ENCODE measurements around the gene HOXD11. TPM values are rescaled to one million over a fixed set of nuclear protein-coding genes. Genes with fewer than 3 reads are reported as not detected.
A peak's percentile ranks its signal among the peaks of the same experiment; 100 is the strongest.

HOXD11 gene
- total and polyA plus RNA-seq, 2 of the 13 experiments (the other 11 are each of a cell fraction or from before 2014, with no cell fraction given) = not detected

DNA sequence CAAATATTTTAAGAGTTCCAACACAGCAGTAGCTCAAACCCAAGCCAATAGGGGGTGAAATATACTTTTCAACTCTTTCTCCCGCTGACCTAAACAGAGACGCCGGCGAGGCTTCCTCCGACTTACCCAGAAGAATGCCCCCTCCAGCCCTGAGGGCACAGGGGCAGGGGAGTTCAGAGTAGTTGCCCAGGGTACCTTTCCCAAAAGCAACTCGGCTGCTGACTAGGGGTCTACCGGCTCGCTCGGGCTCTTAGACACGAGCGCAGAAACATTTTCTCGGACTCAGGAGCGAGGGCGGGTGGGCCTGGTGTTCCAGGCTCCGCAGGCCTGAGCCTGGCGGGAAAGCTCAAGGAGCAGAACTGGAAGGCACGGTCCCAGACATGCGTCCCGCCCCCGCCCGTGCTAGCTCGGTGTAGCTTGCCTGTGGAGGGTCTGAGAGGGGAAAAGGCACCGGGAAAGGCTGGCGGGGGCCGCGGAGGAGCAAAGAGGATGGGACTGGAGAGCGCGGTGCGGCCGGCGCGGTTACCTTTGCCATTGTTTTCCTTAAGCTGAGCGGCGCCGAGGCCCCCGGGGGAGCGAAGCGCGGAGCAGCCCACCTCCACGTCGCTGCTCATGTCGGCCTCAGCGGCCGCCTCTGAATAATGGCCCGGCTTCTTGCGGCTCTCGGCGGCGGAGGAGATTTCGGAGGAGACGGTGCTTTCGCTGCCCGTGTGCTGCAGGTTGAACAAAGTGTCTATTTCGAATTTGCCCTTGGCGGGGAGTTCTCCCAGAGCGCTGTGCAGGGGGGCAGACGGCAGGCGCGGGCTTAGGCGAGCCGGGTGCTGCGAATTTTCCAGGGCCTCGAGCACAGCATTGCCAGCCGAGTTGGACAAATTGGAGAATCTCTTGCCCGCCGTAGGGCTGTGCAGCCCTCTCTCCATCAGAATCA is 24.0 kb upstream of the HOXD11 start:
- Histone ChIP-seq H3K4me3 (replicated peaks in 1 of 3; ENCODE audit: insufficient read depth in 1 of 3, low read depth in 2 of 3, low read length in 3 of 3) (peak overlapping the region in 1 of 3 experiments; percentile 31; a peak in 1 of 6 replicates), H4K20me1 (ENCODE audit: insufficient read depth, low read length) (no peaks in the 10 kb centered on the region), H3K27ac (ENCODE audit: extremely low read length, insufficient read depth, low read length) (no peak overlapping the region), H3K4me1 (ENCODE audit: insufficient read depth, low read length) (peaks cover 19% of the 10 kb centered on the region), H3K9me3 (ENCODE audit: low read length) (no peaks in the 10 kb centered on the region), H3K4me2 (ENCODE audit: low read depth, low read length) (peak overlapping the region; percentile 46), H3K79me2 (ENCODE audit: insufficient read depth, low read length) (no peaks in the 10 kb centered on the region), H3K9ac (ENCODE audit: insufficient read depth, low read depth, low read length) (no peak overlapping the region), H2AFZ (ENCODE audit: low read length) (no peak overlapping the region), H3K27me3 (ENCODE audit: control insufficient read depth in 1 of 2, insufficient read depth in 2 of 2, low read length in 2 of 2) (peaks cover 7 to 82% of the 10 kb centered on the region in 2 experiments; a peak in 4 of 5 replicates), H3K36me3 (replicated peaks in 1 of 2; ENCODE audit: control insufficient read depth in 1 of 2, insufficient read depth in 2 of 2, low read length in 2 of 2) (no peaks in the 10 kb centered on the region)
- no TSS peak for BruUV-seq (replicated peaks)
- in situ Hi-C loops (cut with HindIII; ENCODE audit: extremely low pct_ligation_motif_present, low pct_unique_long_range_greater_than_20kb) = no loop called here
- 36% methylated on average over 59 of the region's 66 CpGs for WGBS (ENCODE audit: low lambda C conversion rate)
- intact Hi-C loops (cut with micrococcal nuclease; ENCODE audit: unreplicated experiment) = no loop called here
- ChIA-PET POLR2A (no interaction called here), CTCF (ENCODE audit: low intra/inter-chr PET ratio, low total read pairs) (no interaction called here)
- ATAC-seq (no peak), DNase-seq (ENCODE audit: low spot score) (no peak), FAIRE-seq (no peak)
- TF ChIP-seq SMAD9 (CRISPR knock-in tag; IDR thresholded peaks at IDR 0.05) (no peak), ZNF839 (CRISPR knock-in tag; IDR thresholded peaks at IDR 0.05; ENCODE audit: borderline replicate concordance) (no peak), IRF9 (CRISPR knock-in tag; IDR thresholded peaks at IDR 0.05; ENCODE audit: borderline replicate concordance) (0 out of 2 replicates have a peak, but pooled peaks have one; percentile 24), KLF11 (CRISPR knock-in tag; IDR thresholded peaks at IDR 0.05) (no peak), ZNF225 (CRISPR knock-in tag; IDR thresholded peaks at IDR 0.05) (no peak), CREB1 (IDR thresholded peaks at IDR 0.05) (no peak), CREB1 (CRISPR knock-in tag; IDR thresholded peaks at IDR 0.05) (no peak), DNMT3B (CRISPR knock-in tag; conservative IDR thresholded peaks at IDR 0.05) (no peak), ZNF766 (CRISPR knock-in tag; IDR thresholded peaks at IDR 0.05; ENCODE audit: borderline replicate concordance) (no peak), EEA1 (CRISPR knock-in tag; IDR thresholded peaks at IDR 0.05; ENCODE audit: borderline replicate concordance) (0 out of 2 replicates have a peak, but pooled peaks have one; percentile 29), AGO1 (IDR thresholded peaks at IDR 0.05; ENCODE audit: low read depth, low read length, poor library complexity, severe bottlenecking) (peak; percentile 23), ZNF460 (CRISPR knock-in tag; IDR thresholded peaks at IDR 0.05; ENCODE audit: borderline replicate concordance) (no peak), ZNF343 (CRISPR knock-in tag; IDR thresholded peaks at IDR 0.05) (no peak), SNAPC4 (CRISPR knock-in tag; IDR thresholded peaks at IDR 0.05) (no peak), EZH2 (conservative IDR thresholded peaks at IDR 0.05; ENCODE audit: low read depth, low read length) (peak; percentile 7; the same call in 1 of the 2 replicates), SRF (IDR thresholded peaks at IDR 0.05; ENCODE audit: low read depth, low read length) (no peak), ZNF75D (CRISPR knock-in tag; IDR thresholded peaks at IDR 0.05; ENCODE audit: borderline replicate concordance) (no peak)
- TF ChIP-seq, protein P1, sequence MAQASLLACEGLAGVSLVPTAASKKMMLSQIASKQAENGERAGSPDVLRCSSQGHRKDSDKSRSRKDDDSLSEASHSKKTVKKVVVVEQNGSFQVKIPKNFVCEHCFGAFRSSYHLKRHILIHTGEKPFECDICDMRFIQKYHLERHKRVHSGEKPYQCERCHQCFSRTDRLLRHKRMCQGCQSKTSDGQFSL (CRISPR knock-in tag; IDR thresholded peaks at IDR 0.05) = no peak
